AG09309 (cell line): Measurements from ENCODE around the gene IGSF1.

ENCODE experiments used
- DNase-seq: peaks from one replicate; pipeline ENCODE4 v3.0.0-alpha.2; 2010; ENCODE audit warnings: low read depth
- H3K4me3 ChIP-seq: 2 replicates; pipeline ENCODE4 v1.5.1; 2011; ENCODE audit warnings: mild to moderate bottlenecking, low read depth, low read length, moderate library complexity; ENCODE audit not compliant: control insufficient read depth
- CTCF ChIP-seq: IDR thresholded peaks from 2 replicates; pipeline ENCODE4 v1.5.1; 2011; ENCODE audit warnings: mild to moderate bottlenecking, low read depth, low read length, inconsistent platforms; ENCODE audit not compliant: insufficient read depth, control insufficient read depth; ENCODE audit errors: missing control alignments

IGSF1 gene

GRCh38 chrX:131235768-131236545 lies 53.1 kb downstream of the IGSF1 start:
- no peak for DNase-seq
- no peak for TF ChIP-seq CTCF
- no peak overlapping the region for H3K4me3 ChIP-seq

DNA sequence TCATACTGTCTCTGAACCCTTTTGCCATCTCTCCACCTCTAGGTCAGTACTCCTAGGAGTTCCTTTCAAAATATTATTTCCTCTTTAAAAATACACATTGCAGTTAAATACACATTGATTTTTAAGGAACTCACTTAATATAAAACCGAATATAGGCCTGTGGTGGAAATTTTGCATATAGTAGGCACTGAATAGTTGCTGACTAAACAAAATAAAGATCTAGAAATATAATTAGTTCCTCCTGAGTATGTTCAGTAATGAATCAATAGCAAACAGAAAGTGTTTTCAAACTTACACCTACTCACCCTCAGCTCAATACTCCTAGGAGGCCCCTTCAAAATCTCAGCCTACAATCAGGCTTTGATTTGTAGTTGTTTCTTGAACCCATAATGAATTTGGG lies 61.5 kb downstream of the IGSF1 start:
- DNase-seq, result no peak
- no peak overlapping the region for H3K4me3 ChIP-seq
- TF ChIP-seq CTCF, result no peak

DNA sequence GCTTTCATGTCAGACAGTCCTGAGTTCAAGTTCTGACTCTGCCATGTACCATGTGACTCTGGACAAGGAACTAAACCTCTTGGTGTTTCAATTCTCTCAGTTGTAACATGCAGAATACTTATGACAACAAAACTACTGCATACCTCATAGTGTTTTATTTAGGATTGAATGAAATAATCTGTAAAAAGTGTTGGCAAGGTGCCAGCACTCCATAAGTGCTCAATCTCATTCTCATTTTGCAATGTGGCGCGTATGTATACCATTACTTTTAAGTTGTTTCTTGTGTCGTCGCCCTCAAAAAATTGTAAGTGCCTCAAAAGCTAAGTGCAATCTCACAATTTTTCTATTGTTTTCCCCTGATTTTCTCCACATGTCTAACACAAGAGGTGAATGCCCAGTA lies 62.5 kb downstream of the IGSF1 start:
- H3K4me3 ChIP-seq, result no peak overlapping the region
- TF ChIP-seq CTCF, result no peak
- no peak for DNase-seq

DNA sequence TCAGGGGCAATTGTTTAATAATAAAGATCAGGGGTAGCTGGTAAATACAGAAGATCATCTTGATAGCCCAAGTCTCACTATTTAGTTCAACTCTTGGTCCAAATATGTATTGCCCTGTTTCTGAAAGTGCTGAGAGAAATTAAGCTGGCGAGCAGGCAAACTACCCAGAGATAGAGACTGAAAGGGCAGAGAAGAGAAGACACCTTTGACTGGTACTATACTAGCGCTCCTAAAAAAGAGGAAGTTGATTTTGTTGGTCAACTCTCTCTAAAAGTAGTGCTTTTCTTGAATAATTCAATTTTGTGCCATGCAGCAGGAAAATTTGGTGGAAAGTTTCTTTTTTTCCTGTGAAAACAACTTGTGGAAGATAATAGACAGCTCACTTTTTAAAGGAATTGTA lies 64.0 kb downstream of the IGSF1 start:
- no peak overlapping the region for H3K4me3 ChIP-seq
- no peak for TF ChIP-seq CTCF
- no peak for DNase-seq
